ENCODE measurements around the gene WDFY1.

Gene WDFY1

DNA sequence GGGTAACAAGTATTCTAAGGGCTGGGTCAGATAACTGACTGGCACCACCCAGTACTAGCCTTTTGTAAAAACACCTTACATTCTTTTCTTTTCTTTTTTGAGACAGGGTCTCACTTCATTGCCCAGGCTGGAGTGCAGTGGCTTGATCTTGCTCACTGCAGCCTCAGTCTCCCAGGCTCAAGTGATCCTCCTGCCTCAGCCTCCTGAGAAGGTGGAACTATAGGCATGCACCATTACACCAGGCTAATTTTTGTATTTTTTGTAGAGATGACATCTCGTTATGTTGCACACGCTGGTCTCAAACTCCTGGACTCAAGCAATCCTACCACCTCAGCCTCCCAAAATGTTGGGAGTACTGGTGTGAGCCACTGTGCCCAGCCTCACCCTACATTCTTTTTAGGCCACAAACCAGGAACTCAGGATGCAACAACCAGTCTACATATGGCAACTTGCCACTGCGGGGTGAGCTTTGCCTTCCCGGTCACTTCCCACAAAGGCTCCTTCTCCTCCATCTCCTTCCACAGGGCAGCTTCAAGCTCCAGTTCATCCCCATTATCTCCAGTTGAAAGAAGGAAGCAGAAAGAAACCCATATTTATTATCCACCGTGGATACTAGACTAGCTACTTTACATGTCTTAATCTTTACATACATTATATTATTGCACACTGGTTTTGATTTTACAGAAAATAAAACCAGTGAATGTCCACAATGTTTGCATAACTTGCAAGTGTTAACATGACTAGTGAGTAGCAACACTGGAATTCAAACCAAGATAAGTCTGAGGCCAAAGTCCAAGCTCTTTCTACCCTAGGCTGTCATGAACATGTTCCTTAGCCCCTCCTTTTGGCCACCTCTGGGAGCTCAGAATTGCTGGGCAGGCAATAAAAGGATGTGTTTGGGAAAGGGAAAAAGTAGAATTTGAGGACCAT, 84.1 kb downstream of the WDFY1 start:
- DNase-seq (ENCODE audit: low read depth in 2 of 3, low spot score in 2 of 3): no peak

DNA sequence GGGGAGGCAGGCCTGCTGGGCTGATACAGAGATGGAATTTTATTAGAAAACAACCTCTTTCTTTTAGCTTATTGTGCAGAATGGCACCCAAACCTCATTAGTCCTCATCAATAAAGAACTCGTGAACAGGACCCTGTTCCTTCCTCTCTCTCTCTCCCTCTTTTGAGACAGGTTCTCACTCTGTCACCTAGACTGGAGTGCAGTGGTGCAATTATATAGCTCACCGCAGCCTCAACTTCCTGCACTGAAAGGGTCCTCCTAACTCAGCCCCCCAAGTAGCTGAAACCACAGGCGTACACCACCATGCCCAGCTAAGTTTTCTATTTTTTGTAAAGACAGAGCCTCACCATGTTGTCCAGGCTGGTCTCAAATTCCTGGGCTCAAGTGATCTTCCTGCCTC, 86.1 kb downstream of the WDFY1 start:
- DNase-seq (ENCODE audit: low read depth in 2 of 3, low spot score in 2 of 3): no peak

DNA sequence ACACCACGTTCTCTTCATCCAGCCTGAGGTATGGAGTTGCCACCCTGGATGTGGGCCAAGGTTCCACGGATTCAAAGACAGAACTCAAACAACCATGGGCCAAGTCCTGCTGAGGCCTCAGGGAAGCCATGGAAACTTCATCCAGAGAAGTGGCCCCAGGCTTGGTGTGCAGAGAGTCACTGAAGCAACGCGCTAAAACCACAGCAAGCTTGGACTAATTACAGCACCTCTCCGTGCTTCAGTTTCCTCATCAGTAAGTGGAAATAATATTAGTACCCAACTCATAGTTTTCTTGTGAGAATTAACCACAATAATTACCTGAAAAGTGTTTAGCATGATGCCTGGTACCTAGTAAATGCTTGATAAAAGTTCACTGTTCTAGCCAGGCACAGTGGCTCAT, 88.6 kb downstream of the WDFY1 start:
- DNase-seq (ENCODE audit: low read depth in 2 of 3, low spot score in 2 of 3): no peak

DNA sequence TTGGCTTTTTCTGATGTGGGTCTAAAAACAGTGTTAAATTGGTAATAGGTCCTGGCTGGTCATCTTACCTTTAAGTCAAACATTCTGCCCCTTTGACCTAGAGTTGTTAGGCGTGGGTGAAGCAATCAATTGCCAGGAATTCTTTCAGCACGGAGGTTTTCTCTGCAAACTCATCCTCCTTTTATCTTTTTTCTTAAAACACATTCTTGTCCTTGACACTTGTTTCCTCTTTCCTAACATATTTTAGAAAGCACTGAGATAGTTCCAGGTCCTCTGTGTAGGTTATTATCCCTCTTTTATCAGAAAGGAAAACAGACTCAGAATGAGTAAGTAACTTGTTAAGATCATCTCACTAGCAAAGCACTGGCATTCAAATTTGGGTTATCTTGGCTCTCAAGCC, 89.1 kb downstream of the WDFY1 start:
- DNase-seq (ENCODE audit: low read depth in 2 of 3, low spot score in 2 of 3): no peak

DNA sequence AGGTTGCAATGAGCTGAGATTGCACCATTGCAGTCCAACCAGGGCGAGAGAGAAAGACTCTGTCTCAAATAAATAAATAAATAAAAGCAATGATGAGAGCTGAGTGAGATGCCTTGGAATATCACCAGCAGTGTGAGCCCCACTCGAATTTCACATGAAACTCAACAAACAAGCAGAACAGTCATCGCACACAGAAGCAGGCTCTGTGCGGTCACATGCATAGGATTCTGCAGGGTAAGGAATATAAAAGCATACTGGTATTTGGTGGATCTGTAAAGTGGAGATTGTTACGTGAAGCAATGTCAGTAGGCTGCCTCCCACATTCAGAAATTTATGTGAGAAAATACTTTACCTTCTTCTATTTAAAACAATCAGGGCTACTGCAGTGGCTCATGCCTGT, 89.7 kb downstream of the WDFY1 start:
- no peak for DNase-seq (ENCODE audit: low read depth in 2 of 3, low spot score in 2 of 3)

DNA sequence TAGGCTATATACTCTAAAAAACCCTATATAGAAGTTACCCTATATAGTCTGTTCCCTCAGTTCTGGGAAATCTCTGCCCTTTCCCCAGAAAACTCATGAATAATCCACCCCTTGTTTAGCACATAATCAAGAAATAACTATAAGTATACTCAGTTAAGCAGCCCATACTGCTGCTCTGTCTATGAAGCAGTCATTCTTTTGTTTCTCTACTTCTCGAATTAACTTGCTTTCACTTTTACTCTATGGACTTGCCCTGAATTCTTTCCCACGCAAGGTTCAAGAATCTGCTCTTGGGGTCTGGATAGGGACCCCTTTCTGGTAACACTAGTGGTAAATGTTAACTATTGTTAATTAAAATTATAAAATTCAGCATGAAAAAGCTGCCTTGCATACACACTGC, 90.4 kb downstream of the WDFY1 start:
- DNase-seq (ENCODE audit: low read depth in 2 of 3, low spot score in 2 of 3): no peak

DNA sequence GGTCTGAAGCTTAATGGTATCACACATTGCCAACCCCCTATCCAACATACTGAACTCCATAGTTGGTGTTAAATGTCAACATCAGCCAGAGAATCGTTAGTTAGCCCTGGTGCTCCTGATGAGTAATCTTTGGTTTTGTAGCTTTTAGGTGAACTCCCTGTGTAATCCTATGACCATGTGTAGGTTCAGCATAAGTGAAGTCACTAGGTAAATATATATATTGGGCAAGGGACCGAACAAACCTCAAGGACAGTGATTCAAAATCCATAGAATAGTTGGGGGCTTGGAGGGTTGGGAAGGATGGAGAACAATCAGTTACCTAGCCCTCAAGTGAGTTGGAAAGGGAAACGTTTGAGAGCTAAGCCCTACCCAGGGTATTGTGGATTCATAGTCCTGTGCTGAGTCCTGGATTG, 91.7 kb downstream of the WDFY1 start:
- DNase-seq (ENCODE audit: low read depth in 2 of 3, low spot score in 2 of 3): no peak

DNA sequence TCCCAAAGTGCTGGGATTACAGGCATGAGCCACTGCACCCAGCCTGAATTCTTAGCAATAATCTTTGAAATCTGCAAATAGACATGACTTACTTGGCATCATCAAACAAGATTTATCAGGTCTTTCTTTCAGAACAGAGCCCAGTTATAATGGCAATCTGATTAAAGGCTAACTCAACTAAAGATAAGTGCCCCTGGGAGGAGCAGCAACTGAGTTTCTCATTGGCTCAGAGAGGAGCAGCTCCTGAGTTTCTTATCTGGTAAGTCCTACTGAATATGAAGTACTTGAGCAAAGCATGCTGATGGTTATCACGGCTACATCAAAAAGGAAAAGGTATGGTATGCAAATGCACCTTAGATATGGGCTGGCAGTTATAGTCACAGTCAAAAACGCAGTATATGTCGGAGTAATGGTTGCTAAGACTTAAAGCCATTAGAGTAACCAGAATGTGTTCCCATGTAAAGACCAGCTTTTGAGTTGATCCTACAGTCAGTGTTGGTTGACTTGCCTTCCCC, 92.8 kb downstream of the WDFY1 start:
- DNase-seq (ENCODE audit: low read depth in 2 of 3, low spot score in 2 of 3): no peak

DNA sequence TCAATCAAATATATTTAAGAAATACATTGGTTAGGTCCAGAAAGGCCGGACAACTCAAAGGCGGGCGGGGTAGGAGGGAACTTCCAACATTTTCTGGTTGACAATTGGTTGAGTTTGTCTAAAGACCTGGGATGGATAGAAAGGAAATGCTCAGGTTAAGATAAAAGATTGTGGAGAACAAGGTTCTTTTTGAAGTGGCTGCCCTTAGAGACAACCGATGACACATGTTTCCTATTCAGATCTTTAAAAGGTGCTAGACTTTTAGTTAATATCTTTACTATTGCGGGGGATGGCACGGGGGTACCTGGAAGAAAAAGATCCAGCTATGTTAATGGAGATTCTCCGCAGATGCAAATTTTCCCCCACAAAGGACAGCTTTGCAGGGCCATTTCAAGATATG, 97.7 kb downstream of the WDFY1 start:
- no peak for DNase-seq (ENCODE audit: low read depth in 2 of 3, low spot score in 2 of 3)

DNA sequence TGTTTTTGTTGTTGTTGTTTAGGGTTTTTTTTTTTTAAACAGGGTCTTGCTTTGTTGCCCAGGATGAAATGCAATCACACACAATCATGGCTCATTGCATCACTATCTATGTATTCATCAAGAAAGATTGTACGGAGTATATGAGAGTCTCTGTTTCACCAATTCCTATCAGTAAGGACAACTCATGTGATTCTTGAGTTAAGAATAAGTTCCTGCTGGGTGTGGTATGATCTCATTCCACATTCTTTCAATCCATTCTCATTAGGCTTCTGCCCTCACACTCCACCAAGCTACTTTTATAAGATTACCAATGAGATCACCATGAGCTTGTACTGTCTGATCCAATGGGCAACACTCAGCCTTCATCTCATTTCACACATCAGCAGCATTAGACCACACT, 98.6 kb downstream of the WDFY1 start:
- no peak for DNase-seq (ENCODE audit: low read depth in 2 of 3, low spot score in 2 of 3)

DNA sequence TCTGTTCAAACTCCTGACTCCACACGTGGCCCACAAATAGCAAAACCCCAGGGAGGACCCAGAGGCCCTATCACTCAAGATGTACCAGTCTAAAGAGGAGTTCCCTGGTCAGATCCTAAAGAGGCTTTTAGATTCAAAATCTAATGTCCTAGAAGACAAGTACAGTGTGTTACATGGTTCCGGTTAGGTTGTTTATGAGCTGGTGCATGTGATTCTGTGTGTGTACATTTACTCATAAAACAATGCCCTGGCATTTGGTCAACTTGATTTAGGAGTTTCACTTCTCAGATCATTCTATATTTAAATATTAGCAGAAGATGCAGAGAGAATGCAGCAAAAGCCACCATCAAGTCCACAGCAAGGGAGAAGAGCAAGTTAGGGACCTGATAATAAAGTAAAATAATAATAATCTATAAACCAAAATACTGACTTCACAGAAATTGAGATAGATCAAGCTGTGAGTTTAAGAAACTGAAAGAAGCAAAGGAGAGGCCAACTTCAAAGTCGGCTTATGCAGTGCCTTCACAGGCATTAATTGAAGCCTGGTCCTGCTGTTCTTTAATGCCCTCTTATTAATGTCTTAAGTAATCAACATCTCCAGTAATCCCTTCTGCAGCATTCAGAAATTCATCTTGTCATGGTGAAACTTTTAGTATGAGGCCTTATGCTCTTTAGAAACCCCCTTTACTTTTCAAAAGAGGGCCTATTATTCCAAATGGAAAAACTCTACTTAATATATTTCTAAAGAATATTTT, 103.5 kb downstream of the WDFY1 start:
- DNase-seq (ENCODE audit: low read depth in 2 of 3, low spot score in 2 of 3): no peak

DNA sequence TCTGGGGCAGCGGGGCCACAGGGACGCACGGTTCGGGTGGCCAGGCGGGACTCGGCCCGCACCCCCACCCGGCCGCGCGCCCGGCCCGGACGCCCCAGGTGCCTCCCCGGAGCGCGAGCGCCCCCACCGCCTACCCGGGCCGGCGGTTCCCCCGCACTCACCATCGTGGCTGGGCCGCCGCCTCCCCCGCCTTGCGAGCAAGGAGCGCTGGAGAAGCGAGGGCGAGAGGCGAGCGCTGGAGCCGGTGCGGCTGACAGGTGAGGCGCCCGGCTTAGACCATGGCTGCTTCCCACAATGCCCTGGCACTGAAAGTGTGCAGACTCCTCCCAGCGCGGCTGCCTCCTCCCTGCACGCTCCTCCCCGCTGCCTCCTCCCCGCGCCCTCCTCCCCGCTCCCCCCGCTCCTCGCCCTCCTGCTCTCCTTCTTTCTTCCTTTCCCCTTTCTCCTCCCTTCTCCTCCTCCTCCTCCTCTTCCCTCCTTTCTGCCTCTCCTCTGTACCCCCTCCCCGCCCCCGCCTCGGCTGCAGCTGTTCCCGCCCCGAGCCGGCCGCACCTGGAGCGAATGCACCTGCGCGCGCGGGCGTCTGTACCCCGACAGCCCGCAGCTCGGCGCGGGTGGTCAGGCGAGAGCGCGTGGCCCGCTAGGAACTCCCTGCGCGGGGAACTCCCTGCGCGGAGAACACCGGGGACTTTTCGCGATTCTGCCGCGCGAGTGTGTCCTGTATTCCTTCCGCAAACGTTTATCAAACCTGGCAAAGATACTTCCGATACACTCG, 107.7 kb downstream of the WDFY1 start, which contains the start of gene AP1S3:
TSS of gene AP1S3 (minus strand) at position 296 of the 775 bp plus-strand sequence. CDS start at position 164, 132 bp downstream.
- DNase-seq (ENCODE audit: low read depth in 2 of 3, low spot score in 2 of 3): peak; percentile 30 to 47 (median 37)

DNA sequence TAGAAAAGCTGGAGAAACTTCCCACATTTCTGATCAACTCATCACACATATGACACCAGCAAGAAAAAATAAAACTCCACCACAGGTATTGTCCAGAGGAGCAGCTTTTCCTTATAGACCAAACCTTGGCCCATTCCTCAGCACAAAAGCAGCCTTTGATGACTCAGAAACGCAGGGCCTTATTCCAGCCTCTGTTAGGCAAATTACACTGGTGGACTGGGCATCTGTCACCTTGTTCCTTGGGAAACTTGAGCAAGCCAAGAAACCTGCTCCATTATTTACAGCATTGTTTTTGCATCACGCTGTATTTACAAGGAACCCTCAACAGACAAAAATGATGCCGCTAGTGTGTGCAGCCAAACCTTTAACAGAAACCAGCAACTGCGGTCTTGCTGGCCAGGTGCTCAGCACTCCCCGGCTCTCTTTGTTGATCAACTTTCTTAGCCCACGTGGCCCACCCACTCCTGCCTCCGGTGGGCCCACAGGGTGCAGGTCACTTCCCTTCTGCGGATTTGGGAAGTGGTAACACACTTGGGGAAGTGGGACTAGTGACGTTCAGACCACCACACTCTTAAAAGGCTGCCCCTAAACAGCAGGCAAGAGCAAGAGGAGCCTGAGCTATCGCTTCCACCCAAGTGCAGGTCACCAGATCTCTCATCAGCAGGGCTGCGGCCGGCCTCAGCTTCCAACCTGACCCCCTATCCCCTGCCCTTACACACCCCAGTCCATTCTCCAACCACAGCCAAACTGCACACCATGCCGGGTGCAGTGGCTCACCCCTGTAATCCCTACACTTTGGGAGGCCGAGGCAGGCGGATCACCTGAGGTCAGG, 109.2 kb downstream of the WDFY1 start:
- DNase-seq (ENCODE audit: low read depth in 2 of 3, low spot score in 2 of 3): no peak

DNA sequence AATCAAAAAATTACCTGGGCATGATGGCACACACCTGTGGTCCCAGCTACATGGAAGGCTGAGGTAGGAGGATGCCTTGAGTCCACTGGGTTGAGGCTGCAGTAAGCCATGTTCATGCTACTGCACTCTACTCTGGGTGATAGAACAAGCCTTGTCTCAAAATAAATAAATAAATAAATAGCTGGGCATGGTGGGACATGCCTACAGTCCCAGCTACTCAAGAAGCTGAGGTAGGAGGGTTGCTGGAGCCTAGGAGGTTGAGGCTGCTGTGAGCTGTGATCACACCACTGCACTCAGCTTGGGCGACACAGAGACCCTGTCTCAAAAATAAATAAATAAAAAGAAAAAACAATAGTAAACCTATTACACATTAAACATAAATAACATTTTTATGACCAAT, 110.7 kb downstream of the WDFY1 start:
- DNase-seq (ENCODE audit: low read depth in 2 of 3, low spot score in 2 of 3): no peak

DNA sequence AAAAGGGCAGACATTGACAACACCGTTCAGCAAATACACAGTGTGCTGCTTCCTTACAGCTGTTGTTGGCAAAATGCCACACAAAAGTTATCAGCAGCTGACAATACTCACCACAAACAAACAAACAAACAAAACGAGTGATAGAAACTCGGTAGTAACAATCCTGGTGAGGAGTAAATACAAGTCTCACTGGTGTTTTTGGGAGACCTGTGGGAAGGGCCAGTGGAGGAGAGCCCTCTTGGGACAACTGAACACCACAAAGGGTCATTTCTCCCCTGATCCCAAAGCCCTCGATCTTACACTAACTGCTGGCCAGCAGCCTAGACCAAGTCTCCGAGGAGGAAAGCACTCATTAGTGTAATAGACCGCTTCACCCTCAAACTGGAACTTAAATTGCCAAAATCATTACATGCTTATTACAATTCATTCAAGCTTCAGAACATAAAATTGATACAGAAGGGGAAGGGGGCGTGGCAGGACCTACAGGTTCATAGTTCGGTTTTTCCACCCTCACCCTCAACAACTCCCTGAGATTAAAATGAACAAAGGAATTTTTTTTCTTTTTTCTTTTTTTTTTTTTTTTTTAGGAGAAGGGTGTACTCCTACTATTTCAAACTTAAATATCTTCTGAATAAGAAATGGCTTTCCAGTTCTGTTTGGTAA, 112.8 kb downstream of the WDFY1 start:
- no peak for DNase-seq (ENCODE audit: low read depth in 2 of 3, low spot score in 2 of 3)

DNA sequence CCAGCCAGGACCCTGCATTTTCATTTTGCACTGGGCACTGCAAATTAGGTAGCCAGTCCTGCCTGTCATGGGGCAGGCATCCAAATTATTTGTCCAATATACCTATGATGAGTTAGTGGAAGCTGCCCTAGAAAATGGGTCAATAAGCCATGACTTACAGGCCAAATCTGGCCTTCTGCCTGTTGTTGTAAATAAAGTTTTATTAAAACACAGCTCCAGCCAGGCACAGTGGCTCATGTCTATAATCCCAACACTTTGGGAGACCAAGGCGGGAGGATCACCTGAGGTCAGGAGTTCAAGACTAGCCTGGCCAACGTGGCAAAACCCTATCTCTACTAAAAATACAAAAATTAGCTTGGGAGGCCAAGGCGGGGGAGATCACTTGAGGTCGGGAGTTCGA, 116.0 kb downstream of the WDFY1 start:
- no peak for DNase-seq (ENCODE audit: low read depth in 2 of 3, low spot score in 2 of 3)

DNA sequence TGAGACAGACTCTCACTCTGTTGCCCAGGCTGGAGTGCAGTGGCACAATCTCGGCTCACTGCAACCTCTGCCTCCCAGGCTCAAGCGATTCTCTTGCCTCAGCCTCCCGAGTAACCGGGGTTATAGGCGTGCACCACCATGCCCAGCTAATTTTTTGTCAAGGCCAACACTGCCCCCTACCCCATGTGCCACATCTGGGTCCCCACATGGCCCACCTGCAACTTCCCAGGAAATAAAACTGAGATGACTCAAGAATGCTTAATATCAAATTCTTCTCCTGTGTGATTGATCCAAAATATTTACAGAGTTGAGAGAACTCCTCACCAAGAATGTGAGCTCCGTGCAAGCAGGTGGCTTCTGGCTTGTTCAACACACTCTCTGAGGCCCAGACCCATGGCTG, 116.8 kb downstream of the WDFY1 start:
- DNase-seq (ENCODE audit: low read depth in 2 of 3, low spot score in 2 of 3): no peak

DNA sequence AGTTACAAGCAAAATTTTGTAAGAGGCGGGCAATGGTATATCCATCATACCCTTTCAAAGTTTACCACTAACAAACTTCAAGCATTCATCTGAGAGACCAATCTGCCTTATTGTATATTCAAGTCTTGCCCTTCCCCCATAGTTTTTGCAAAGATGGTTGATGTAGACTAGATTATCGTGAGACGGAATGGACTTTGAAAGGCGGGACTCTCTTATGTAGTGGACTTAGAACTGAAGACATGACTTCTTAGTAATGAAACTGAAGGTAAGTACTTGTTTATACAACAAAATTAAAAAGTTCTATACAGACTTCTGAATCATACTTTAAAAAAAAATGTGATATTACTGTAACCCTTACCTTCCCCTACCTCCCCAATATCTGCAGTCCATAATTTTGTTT, 118.1 kb downstream of the WDFY1 start:
- DNase-seq (ENCODE audit: low read depth in 2 of 3, low spot score in 2 of 3): no peak

Measured in activated CD8-positive, alpha-beta memory T cell treated with anti-CD3 and anti-CD28 coated beads for 48 hours (primary cell).